HuH-7 (cell line): ENCODE data around the gene TMA7.
A peak's percentile ranks its signal among the peaks of the same experiment; 100 is the strongest.
"Not testable (repeated sequence)": the region's sequence is repeated elsewhere in the genome, so short reads cannot be mapped to it uniquely, and the experiment has no call there.

Experiments used
- DNase-seq: peaks from one replicate; pipeline ENCODE4 v3.0.0; 2011; ENCODE audit warnings: low spot score

Gene TMA7

DNA sequence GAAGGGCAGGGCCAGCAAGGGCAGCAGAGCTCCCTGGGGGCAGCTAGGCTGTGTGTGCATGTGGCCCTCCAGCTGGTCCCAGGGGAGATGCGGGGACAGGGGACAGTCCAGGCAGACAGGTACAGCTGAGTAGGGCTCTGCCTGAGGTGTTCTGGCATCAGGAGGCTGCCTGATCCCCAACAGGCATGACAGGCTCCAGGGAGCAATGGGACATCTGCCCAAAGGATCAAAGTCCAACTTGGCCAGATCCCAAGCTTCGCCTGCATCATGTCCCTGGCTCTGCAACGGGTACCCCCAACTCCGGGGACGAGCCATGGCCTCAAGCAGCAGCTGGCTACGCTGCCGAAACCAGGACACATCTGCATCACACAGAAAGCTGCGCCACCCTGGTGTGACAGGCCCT lies 28.3 kb downstream of the TMA7 start:
- no peak for DNase-seq

DNA sequence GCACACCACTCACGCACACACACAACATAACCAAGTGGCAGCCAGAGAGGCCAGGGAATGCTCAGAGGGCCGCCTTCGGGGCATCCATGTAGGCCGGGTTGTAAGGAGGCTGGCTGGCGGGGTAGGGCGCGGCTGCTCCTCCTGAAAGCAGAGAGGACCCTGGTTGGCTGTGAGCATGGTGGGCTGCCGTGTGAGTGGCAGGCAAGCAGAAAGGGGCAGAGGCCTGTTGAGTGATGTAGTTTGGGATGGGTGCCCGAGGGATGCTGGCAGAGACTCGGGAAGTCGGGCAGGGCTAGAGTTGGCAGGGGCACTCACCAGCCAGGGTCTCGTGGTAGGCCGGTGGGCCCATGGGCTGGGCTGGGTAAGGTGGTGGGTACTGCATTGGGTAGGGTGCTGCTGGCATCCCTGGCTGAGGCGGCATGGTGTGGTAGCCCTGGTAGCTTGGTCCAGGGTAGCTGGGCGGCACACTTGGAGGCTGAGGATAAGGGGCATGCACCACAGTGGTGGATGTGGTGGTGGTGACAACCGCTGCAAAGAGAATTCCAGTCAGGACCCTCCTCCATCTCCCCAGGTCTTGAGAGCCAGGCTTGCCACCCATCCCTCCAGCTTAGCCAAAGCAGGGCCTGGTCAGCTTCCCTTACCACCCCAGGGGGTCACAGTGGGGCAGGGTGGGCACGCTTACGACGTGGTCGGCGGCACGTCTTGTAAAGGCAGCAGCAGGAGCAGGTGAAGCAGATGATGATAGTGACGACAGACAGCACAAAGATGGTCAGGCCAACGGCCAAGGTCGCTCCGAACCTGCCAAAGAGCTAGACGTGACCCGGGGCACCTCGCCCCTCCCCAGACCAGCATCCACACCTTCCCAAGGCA lies 29.2 kb downstream of the TMA7 start:
- DNase-seq = no peak

DNA sequence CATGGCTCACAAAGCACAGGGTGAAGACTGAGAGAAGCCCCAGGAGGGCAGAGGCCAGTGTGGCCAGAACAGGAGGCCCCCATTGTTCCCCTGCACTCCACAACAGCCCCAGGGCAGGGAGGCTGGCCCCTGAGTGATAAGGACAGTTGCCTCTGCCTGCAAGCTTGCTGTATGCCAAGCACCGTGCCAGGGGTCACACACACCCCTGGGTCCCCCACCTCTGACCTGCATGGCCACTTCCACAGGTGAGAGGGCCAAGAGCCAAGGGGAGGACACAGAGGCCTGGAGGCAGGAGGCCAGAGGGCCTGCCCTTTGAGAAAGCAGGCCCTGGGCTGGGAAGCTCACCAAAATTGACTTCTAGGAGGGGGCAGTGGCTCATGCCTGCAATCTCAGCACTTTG lies 30.2 kb downstream of the TMA7 start:
- DNase-seq = no peak

DNA sequence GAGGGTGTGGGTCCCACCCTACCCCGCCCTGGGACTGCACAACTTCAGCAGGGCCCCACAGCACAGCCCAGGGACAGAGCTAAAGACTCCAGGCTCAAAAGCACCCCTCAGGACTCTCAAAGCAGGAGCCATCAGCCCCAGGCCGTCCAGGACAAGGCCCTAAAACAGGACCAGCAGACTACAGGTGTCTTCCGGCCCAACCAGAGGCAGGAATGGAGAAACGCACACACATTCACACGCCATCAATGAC lies 32.5 kb downstream of the TMA7 start:
- DNase-seq = peak; percentile 63

DNA sequence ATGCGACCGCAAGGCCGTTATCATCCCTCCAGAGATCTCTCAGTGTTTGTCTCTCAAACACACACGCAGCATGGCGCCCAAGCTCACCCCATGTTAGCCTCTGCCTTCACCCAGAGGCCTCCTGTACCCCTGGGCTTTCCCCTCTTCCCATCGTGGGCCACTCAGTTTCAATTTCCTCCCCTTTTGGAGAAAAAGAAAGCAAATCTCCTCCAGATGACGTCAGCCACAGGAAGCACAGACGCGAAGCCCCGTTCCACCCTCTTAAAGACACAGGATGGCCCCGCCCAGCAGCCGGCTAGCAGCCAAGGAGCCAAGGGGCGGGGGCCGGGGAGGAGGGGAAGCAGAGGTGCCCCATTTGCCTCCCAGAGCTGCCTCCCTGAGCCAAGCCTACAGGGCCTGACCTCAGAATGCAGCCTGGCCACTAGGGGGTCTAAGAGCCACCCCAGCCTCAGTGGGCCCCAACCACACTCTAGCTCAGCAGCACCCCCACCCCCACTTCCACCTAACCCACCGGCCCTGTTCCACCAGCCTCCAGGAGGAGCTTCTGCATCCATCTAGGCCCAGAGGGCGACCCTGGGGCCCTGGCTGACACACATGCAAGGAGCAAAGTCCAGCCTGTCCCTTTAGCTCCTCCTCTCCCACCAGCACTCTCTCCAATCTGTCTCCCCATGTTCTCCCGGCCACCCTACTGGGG lies 33.0 kb downstream of the TMA7 start:
- peak; percentile 98 for DNase-seq

DNA sequence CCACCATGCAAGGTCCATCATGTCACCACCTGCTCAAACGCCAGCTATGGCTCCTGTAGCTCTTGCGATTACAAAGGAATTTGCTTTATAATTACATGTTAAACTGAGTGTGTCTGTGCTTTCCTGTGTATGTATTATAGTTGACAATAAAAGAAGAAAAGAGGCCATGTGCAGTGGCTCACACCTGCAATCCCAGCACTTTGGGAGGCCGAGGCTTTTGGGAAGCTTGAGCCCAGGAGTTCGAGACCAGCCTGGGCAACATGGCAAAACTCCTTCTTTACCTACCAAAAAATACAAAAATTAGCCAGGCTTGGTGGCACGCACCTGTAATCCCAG lies 33.5 kb downstream of the TMA7 start:
- DNase-seq = no peak

DNA sequence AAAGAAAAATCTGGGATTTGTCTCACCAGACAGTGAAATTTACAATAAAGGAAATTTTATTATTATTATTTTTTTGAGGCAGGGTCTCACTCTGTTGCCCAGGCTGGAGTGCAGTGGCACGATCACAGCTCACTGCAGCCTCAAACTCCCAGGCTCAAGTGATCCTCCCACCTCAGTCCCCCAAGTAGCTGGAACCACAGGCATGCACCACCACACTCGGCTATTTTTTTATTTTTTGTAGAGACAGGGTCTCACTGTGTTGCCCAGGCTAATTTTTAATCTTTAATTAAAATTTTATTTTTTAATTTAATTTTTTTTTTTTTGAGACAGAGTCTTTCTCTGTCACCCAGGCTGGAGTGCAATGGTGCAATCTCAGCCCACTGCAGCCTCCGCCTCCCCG lies 34.0 kb downstream of the TMA7 start:
- not testable (repeated sequence) for DNase-seq

DNA sequence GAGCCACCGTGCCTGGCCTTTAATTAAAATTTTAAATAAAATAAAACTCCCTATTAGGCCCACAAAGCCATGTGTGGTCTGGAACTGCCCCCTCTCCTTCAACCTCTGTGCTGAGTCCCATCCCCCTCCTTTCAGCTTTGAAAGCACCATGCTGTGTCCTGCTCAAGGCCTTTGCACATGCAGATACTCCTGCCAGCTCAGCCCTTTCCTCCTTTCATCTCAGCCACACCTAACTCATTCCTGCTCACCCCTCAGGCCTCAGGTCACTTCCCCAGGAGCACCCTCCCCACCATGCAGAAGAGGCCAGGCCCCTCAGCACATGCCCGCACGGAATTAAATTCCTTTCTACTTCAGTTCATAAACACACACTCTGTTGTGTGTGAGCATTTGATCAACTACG lies 34.6 kb downstream of the TMA7 start:
- DNase-seq = no peak

DNA sequence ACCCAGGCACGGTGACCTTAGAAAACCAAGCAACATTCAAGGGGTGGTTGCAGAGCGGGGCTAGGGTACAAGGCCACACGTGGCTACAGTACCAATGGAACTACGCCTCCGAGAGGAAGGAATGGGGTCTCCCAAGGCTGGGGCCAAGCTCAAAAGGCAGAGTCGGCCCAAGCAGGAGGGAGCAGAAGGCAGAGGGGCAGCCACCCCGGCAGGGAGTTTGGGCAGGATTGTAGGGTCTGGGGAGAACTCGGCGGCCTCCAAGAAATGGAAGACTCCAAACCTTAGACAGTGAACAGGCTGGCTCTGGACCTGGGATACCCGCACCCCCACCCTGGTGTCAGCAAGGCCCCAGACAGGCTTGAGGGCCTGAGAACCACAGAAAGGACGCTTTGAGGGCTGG lies 35.1 kb downstream of the TMA7 start:
- DNase-seq = no peak

DNA sequence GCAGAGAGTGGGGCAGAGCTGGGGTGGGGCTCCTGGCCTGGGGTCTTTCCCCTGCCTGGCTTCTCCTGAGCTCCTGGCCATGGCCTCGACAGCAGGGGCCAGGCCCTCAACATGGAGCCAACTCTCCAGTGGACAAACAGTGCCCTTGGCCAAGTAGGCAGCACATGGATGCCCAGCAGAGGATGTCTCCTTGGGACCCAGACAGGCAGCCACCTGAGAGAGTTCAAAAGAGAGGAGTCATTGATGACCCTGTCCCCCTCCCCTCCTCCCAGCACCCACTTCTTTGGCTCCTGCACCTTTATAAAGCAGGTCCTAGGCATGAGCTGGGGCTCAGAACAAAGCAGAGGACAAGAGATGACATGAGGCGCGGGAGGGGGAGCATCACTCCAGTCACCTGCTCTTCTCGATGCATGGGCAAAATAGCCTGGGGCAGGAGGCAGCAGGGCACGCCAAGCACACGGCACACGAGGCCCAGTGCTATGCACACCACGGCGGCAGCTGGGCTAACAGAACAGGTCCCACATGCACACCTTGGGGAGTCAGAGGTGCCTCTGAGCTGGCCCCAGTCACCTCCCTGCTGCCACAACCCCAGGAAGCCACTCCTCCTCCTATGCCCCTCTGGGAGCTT lies 36.5 kb downstream of the TMA7 start:
- no peak for DNase-seq

DNA sequence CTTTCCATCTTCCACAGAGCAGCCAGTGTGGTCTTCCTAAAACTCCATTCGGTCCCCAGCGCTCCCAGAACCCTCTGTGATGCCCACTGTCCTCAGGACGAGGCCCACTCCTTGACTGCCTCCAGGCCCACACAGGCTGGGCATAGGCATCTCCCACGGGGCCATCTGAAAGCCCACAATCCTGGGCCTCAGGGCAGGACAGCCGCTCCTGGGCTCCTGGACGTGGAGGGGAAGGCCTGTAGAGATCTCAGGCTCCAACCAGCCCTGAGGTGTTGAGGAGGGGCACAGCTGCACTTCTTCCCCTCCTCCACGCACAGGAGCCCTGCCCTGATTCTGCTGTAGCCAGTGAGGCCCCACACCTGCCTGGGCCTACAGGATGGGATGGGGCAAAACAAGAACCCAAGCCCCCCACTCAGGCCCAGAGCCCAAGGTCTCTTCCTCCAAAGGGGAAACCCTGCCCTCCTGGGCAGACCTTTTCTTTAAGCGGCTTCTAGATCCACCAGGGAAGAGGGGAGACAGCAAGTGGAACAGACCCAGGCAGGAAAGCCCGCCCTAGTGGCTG lies 38.0 kb downstream of the TMA7 start:
- no peak for DNase-seq

DNA sequence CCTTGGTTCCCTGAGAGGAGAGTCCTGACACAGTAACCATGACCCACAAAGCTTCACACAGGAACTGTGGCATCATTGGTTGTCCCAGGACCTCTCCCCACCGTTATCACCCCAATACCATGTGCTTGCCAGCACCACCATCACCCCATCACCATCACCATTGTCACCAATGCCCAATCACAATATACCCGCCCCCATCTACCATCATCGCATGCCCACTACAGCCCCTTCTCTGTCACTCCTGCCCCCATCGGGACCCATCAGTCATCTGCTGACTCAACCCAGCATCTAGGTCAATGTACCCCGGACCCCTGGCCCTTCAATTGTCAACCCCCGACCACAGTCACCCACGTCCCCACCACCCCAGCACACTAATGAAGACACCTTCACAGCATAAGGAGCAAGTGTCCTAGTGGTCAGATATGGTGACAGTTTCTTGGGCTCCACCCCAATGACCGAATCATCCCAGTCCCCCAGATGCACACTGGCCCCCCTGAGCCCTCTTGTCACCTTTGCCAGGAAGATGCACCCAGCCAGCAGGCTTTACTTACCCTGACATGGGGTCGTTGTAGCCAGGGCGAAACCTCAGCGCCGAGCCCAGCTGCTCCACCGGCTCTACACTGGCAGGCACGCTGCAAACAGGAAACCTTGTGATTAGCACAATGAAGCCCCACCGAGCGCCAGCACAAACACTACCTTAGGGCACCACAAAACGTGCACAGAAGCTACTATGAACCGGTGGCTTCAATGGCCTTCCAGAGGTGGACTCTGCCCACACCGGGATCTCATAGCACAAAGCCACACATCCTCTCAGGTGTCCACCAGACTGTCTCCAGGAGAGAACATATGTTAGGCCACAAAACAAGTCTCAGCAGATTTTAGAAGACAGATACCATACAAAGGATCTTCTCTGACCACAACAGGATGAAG lies 38.8 kb downstream of the TMA7 start:
- no peak for DNase-seq

DNA sequence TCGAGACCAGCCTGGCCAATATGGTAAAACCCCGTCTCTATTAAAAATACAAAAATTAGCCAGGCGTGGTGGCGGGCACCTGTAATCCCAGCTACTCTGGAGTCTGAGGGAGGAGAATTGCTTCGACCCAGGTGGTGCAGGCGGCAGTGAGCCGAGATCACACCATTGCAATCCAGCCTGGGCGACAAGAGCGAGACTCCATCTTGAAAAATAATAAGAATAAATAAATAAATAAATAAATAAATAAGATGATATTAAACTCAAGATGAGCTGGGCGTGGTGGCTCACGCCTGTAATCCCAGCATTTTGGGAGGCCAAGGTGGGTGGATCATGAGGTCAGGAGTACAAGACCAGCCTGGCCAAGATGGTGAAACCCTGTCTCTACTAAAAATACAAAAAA lies 40.8 kb downstream of the TMA7 start:
- not testable (repeated sequence) for DNase-seq

DNA sequence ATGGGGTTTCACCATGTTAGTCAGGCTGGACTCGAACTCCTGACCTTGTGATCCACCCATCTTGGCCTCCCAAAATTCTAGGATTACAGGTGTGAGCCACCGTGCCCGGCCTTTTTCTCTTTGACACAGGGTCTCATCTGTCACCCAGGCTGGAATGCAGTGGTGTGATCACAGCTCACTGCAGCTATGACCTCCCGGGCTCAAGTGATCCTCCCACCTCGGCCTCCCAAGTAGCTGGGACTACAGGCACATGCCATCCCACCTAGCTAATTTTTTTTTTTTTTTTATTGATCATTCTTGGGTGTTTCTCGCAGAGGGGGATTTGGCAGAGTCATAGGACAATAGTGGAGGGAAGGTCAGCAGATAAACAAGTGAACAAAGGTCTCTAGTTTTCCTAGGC lies 42.8 kb downstream of the TMA7 start:
- DNase-seq = not testable (repeated sequence)

DNA sequence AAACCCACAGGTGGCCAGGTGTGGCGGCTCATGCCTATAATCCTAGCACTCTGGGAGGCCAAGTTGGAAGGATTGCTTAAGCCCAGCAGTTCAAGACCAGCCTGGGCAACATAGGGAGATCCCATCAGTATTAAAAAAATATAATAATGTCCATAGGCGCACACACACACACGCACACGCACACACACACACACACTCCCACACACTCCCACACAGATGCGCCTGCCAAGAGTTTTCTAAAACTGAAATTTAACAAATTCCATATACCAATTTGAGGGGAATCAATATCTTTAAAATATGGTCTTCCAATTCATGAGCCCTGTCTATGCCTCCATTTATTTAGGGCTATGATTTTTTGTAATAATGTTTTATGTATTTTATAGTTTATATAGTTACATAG lies 46.9 kb downstream of the TMA7 start:
- no peak for DNase-seq

DNA sequence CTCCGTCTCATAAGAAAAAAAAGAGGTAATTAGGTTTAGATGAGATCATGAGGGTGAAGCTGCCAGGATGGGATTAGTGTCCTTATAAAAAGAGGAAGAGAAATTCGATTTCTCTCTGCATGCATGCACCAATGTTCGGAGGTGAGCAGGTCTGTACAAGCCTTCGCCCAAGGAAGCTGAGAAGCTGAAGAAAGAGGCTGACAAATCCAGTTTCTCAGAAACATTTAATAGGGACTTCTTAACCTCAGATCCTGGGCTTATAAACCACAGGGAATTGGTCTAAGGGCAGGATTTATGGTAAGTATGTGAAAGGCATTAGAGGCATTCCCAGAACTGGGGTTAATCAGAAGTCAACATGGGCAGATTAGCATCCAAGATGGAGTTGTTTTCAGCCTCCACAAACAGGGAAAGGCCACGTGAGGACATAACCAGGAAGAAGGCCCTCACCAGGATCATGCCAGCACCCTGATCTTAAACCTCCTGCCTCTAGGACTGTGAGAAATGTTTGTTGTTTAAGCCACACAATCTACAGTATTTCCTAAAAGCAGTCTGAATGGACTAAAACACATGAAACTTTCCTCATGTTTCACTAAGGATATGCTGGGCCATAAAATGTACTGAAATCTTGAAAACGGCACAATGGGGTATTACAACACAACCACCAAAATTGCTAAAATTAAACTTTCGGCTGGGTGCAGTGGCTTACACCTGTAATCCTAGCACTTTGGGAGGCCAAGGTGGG lies 52.6 kb downstream of the TMA7 start:
- no peak for DNase-seq

DNA sequence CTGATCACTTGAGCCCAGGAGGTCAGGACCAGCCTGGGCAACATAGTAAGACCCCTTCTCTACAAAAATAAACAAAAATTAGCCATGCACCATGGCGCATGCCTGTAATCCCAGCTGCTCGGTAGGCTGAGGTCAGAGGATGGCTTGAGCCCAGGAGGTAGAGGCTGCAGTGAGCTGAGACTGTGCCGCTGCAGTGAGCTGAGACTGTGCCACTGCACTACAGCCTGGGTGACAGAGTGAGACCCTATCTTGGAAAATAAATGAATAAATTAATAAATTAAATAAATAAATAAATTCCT lies 53.1 kb downstream of the TMA7 start:
- no peak for DNase-seq
